SK-N-MC (cell line): ENCODE results near the gene TNK2.

Experiments used
- DNase-seq: peaks from one replicate; pipeline ENCODE4 v3.0.0-alpha.2; 2011; ENCODE audit warnings: low read depth, low spot score
- H3K27ac ChIP-seq: fragments of 200-600 bp; sonication (generic); 2 replicates; pipeline ENCODE4 v1.5.1; 2016; ENCODE audit warnings: mixed run types
- H3K36me3 ChIP-seq: fragments of 200-600 bp; sonication (generic); 2 replicates; pipeline ENCODE4 v1.6.1; 2017; ENCODE audit warnings: antibody characterized with exemption, low read length, mixed read lengths; ENCODE audit not compliant: insufficient read depth
- H3K4me3 ChIP-seq: fragments of 200-600 bp; sonication (generic); 2 replicates; pipeline ENCODE4 v1.5.1; 2016
- H3K9ac ChIP-seq: fragments of 200-600 bp; sonication (generic); 2 replicates; pipeline ENCODE4 v1.8.0; 2017; ENCODE audit warnings: mixed run types, mixed read lengths; ENCODE audit not compliant: insufficient read length
- H3K9me3 ChIP-seq: fragments of 200-600 bp; sonication (generic); 2 replicates; pipeline ENCODE4 v1.6.1; 2017; ENCODE audit warnings: low read depth, mild to moderate bottlenecking, antibody characterized with exemption, low read length, moderate library complexity, mixed read lengths
- EZH2 ChIP-seq: fragments of 200-600 bp; sonication (generic); IDR thresholded peaks from one replicate; pipeline ENCODE4 v1.6.1; 2017; ENCODE audit warnings: antibody characterized with exemption
- FOXP2 ChIP-seq: optimal IDR thresholded peaks from 2 replicates; pipeline ENCODE3; 2011; ENCODE audit warnings: mild to moderate bottlenecking, moderate library complexity; ENCODE audit not compliant: insufficient read depth; ENCODE audit errors: extremely low read length, control extremely low read depth
- POLR2AphosphoS5 ChIP-seq: IDR thresholded peaks from 2 replicates; pipeline ENCODE4 v1.6.1; 2012; ENCODE audit warnings: mild to moderate bottlenecking, low read depth, low read length, borderline replicate concordance

The TNK2 gene

DNA sequence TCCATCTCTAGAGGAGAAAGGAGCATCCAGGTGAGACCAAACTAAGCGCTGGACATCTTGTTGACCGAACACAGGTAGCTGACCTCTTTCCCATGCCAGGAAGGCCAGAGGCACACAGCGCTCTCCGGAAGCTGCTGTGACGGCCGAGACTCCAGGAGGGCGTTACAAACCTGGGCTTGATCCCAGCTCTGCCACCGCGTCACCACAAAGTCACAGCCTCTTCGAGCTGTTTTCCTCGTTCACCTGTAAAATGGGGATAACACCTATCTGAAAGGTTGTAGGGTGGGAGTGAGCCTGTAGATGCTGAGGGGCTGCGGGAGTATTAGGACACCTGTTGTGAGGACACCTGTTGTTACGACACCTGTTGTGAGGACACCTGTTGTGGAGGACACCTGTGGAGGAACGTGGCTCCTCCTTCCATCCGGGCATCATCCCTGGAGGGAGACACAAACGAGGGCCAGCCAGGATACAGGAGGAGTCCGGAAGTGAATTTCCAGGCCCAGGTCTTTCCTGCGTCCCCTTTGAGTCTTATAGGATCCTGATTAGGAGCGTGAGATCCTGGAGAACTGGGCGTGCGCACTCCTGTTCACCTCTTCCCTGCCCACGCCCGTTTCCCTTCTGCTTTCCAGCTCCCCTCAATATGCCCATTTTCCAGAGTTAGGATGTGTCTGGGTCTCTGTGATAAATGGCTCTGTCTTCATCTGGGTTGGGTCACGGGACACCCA lies 94.3 kb downstream of the TNK2 start:
- TF ChIP-seq FOXP2 (no peak), EZH2 (no peak), POLR2AphosphoS5 (no peak)
- DNase-seq, result no peak
- H3K36me3 ChIP-seq, result no peaks in the 10 kb centered on the region
- H3K9me3 ChIP-seq, result no peaks in the 10 kb centered on the region
- no peak overlapping the region for H3K4me3 ChIP-seq
- H3K27ac ChIP-seq, result no peak overlapping the region
- H3K9ac ChIP-seq, result no peak overlapping the region
